Activated naive CD4-positive, alpha-beta T cell treated with anti-CD3 and anti-CD28 coated beads for 36 hours (primary cell): ENCODE measurements around the gene HES3. TPM values are rescaled to one million over a fixed set of nuclear protein-coding genes. Genes with fewer than 3 reads are reported as not detected.

Source experiments
- CTCF ChIA-PET: fragments of 350-600 bp; sonication (Branson Sonifier 250); formaldehyde crosslinking; loops from one replicate; lab custom pipeline; 2021; ENCODE audit warnings: antibody characterized with exemption; lab: Charles Lee
- DNase-seq: peaks from one replicate; pipeline ENCODE4 v3.0.0-alpha.2; 2020
- H3K27ac Mint-ChIP-seq: one replicate; pipeline ENCODE4 v1.8.0; 2021; ENCODE audit warnings: mild to moderate bottlenecking, mixed read lengths
- H3K27me3 Mint-ChIP-seq: one replicate; pipeline ENCODE4 v1.8.0; 2021; ENCODE audit warnings: low read depth, mixed read lengths
- H3K36me3 Mint-ChIP-seq: one replicate; pipeline ENCODE4 v1.8.0; 2021; ENCODE audit warnings: low read depth, mixed read lengths
- H3K4me1 Mint-ChIP-seq: one replicate; pipeline ENCODE4 v1.8.0; 2021; ENCODE audit warnings: low read depth, mixed read lengths
- H3K4me3 Mint-ChIP-seq: one replicate; pipeline ENCODE4 v1.8.0; 2021; ENCODE audit warnings: mild to moderate bottlenecking, moderate library complexity, mixed read lengths
- H3K9me3 Mint-ChIP-seq: one replicate; pipeline ENCODE4 v1.8.0; 2021; ENCODE audit warnings: mixed read lengths
- intact Hi-C: fragments of 100-400 bp; cut with micrococcal nuclease; formaldehyde crosslinking; loops from one replicate; pipeline ENCODE4 v1.15.1; 2023
- total RNA-seq, 2 experiments: library from RNA; stranded (reverse); gene quantifications; one replicate each; pipeline ENCODE4 v1.2.3, GENCODE V29; 2021

The HES3 gene
- total RNA-seq, 2 experiments from 2014 or later, result not detected

DNA sequence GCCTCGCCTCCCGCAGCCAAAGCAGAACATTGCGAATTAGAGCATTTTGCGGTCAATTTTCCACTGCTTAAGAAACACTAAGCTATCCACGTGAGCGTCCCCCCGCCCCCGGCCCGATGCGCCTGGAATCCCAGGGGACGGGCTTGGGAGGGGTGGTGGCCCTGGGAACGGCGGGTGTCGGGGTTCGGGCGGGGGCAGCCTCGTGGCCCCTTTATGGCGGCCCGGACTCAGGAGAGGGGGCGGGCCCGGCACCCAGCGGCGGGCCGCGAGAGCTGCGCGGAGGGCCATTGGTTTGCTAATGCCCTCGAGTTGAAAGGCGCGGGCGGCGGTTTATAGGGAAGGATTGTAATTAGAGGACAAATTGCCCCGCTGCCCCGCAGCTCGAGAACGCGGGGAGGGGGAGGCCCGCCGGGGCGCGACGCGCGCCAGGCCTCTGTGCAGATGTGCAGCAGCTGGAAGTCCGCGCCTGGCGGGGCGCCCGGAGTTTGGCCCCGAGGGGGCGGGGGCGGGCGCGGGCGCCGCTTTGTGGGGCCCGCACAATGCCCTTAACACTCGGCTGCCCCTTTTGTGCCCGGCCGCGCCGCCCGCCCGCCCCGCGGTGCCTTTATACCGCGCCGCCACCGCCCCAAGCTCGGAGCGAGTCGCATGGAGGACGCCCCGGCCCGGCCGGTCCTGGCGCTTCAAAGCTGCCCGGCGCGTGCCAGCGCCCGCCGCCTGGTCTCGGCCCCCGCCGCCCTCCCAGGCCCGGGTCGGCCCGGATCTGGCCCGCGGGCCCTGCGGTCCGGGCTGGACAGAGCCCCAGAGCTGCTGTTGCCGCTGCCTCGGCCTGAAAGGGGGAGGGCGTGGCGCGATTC is 1.9 kb upstream of the HES3 start:
- no peaks in the 10 kb centered on the region for H3K9me3 Mint-ChIP-seq
- peaks cover 50% of the 10 kb centered on the region for H3K27me3 Mint-ChIP-seq
- peaks cover 14% of the 10 kb centered on the region for H3K4me1 Mint-ChIP-seq
- no peak for DNase-seq
- no peaks in the 10 kb centered on the region for H3K36me3 Mint-ChIP-seq
- intact Hi-C loops, result no loop called here
- H3K27ac Mint-ChIP-seq, result no peak overlapping the region
- CTCF ChIA-PET, result interaction anchor here (0.8 to 0.9 kb wide), 2 partner anchors 34 to 280 kb away, joined by 3 to 7 read pairs; no protein-coding TSS in a partner anchor
- H3K4me3 Mint-ChIP-seq, result no peak overlapping the region

DNA sequence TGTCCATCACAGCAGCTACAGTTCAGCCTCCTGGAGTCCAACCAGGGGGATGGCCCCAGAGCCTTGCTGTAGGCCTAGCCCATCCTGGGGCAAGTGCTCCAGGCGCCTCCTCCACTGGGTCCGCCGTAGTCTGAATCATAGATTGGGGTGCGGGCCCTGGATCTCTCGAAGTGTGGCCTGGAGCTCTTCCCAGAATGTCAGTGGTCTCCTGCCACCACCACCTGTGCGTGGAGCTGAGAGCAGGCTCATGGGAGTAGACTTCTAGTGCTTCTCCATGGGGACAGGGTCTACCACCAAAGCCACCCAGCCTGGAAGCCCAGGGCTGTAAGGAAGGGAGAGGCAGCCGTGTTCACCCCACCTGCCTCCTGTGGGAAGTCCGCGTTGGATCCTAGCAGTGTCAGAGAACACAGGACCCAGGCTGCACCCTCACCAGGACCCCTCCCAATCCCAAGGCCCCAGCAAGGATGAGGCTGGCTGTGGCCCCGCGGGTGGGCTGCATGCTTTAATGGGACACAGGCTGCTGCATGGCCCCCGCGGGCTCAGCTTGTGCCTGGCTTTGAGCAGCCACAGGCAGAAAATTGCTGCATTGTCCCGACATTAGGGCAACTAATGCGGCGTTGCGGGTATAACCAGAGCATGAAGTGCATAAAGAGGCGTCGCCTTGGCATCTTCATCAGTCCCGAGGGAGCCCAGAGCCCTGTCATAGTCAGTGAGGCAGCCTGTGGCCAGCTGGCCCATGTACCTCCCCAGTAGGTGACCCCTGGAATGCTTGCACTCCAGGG is 735 bp upstream of the HES3 start:
- CTCF ChIA-PET, result interaction anchor here (0.8 kb wide), 1 partner anchor 35 kb away, joined by 3 read pairs; no protein-coding TSS in a partner anchor
- peaks cover 14% of the 10 kb centered on the region for H3K4me1 Mint-ChIP-seq
- no peaks in the 10 kb centered on the region for H3K36me3 Mint-ChIP-seq
- intact Hi-C loops, result no loop called here
- peaks cover 57% of the 10 kb centered on the region for H3K27me3 Mint-ChIP-seq
- no peak overlapping the region for H3K4me3 Mint-ChIP-seq
- DNase-seq, result no peak
- no peaks in the 10 kb centered on the region for H3K9me3 Mint-ChIP-seq
- no peak overlapping the region for H3K27ac Mint-ChIP-seq

DNA sequence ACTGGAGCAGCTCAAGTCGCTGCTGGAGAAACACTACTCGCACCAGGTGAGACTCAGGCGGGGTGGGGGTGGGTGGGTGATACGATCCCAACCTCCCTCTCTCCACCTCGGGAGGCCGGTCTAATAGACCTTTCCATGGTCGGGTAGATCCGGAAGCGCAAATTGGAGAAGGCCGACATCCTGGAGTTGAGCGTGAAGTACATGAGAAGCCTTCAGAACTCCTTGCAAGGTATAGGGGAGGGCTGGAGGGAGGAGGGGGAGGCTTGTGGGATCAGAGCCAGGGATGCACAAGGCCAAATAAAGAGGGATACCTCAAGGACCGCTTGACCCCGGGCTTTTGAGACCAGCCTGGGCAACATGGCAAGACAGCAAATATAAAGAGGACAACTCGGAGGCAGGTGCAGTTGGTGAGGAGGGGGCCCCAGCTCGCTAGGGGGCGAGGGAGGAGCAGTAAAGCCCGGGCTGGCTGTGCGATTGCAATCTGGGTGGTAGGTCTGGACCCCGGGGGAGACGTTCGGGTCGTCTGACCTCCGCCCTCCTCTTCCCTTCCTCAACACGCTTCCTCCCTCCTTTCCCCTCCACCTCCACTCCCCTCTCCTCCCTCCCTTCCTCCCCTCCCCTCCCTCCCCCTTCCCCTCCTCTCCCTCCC is 546 bp downstream of the HES3 start:
- H3K27me3 Mint-ChIP-seq, result peaks cover 54% of the 10 kb centered on the region
- DNase-seq, result no peak
- intact Hi-C loops, result loop anchor here (1.0 to 5.0 kb wide), 5 partner anchors 8 to 732 kb away; no protein-coding TSS in a partner anchor
- CTCF ChIA-PET, result interaction anchor here (0.6 to 4.1 kb wide), 6 partner anchors 45 to 158 kb away, joined by 3 to 25 read pairs (median 4); partner anchors contain the start of genes ACOT7 and RPL22
- H3K4me3 Mint-ChIP-seq, result no peak overlapping the region
- no peaks in the 10 kb centered on the region for H3K9me3 Mint-ChIP-seq
- H3K4me1 Mint-ChIP-seq, result peaks cover 14% of the 10 kb centered on the region
- H3K36me3 Mint-ChIP-seq, result no peaks in the 10 kb centered on the region
- H3K27ac Mint-ChIP-seq, result no peak overlapping the region

DNA sequence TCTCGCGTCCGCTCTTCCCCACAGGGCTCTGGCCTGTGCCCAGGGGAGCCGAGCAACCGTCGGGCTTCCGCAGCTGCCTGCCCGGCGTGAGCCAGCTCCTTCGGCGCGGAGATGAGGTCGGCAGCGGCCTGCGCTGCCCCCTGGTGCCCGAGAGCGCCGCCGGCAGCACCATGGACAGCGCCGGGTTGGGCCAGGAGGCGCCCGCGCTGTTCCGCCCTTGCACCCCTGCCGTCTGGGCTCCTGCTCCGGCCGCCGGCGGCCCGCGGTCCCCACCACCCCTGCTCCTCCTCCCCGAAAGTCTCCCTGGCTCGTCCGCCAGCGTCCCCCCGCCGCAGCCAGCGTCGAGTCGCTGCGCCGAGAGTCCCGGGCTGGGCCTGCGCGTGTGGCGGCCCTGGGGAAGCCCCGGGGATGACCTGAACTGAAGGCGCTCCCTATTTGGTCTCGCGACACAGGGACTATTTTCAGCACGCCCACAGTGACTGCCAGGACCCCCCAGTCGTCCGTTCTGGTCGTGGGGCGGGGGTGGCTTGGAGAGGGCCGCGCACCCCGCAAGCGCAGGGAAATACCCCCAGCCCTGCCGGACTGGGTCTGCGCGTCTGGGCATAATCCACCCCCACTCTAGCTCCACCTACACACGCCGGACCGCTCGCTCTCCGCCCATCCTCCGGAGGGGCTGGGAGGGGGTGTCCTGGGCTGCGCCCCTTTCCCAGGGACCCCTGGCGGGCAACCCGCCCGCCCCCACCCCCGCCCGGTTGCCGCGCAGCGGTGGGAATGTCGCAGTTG is 1.3 kb downstream of the HES3 start:
- H3K27ac Mint-ChIP-seq, result no peak overlapping the region
- peaks cover 54% of the 10 kb centered on the region for H3K27me3 Mint-ChIP-seq
- H3K4me1 Mint-ChIP-seq, result peaks cover 14% of the 10 kb centered on the region
- CTCF ChIA-PET, result interaction anchor here (0.6 to 4.2 kb wide), 15 partner anchors 9 to 194 kb away, joined by 3 to 49 read pairs (median 6); partner anchors contain the start of genes ACOT7, ICMT and RPL22
- H3K9me3 Mint-ChIP-seq, result no peaks in the 10 kb centered on the region
- H3K36me3 Mint-ChIP-seq, result no peaks in the 10 kb centered on the region
- peak; percentile 79 for DNase-seq
- H3K4me3 Mint-ChIP-seq, result no peak overlapping the region
- intact Hi-C loops, result loop anchor here (1.0 to 5.0 kb wide), 5 partner anchors 9 to 733 kb away; no protein-coding TSS in a partner anchor

DNA sequence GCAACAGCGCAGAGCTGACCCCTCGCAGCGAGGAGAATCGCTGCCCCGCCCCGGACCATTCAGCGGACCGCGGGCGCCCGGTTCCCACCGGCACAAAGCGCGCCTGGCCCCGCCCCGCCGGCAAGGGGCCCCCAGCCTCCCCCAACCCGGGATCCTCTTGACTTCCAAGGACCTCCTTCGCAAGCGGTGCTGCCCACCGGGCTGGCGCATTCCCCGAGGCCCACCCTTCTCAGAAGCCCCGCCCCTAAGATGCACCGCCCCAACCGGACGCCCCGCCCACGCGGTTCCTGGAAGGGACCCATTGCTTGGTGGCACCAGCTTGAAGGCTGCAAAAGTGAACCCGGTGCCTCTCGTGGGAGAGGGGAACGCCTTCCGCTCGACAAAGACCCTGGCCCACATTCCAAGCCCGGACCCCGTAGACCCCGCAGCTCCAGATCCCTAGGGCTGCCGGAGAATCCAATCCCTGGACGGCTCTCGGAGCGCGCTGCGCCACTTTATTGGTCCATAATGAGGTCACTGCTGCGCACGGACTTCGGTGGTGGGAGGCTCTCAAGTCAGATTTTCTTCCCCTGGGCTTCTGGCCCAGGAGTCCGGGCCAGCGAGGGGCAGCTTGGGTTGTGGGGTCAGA is 2.0 kb downstream of the HES3 start:
- CTCF ChIA-PET, result interaction anchor here (0.8 to 4.2 kb wide), 24 partner anchors 8 to 349 kb away, joined by 3 to 49 read pairs (median 5); partner anchors contain the start of genes ACOT7 and ICMT
- intact Hi-C loops, result loop anchor here (1.0 to 5.0 kb wide), 9 partner anchors 10 to 734 kb away; no protein-coding TSS in a partner anchor
- H3K27me3 Mint-ChIP-seq, result peaks cover 54% of the 10 kb centered on the region
- H3K36me3 Mint-ChIP-seq, result no peaks in the 10 kb centered on the region
- no peak overlapping the region for H3K27ac Mint-ChIP-seq
- H3K9me3 Mint-ChIP-seq, result no peaks in the 10 kb centered on the region
- H3K4me1 Mint-ChIP-seq, result peaks cover 14% of the 10 kb centered on the region
- H3K4me3 Mint-ChIP-seq, result no peak overlapping the region
- peak; percentile 59 for DNase-seq

DNA sequence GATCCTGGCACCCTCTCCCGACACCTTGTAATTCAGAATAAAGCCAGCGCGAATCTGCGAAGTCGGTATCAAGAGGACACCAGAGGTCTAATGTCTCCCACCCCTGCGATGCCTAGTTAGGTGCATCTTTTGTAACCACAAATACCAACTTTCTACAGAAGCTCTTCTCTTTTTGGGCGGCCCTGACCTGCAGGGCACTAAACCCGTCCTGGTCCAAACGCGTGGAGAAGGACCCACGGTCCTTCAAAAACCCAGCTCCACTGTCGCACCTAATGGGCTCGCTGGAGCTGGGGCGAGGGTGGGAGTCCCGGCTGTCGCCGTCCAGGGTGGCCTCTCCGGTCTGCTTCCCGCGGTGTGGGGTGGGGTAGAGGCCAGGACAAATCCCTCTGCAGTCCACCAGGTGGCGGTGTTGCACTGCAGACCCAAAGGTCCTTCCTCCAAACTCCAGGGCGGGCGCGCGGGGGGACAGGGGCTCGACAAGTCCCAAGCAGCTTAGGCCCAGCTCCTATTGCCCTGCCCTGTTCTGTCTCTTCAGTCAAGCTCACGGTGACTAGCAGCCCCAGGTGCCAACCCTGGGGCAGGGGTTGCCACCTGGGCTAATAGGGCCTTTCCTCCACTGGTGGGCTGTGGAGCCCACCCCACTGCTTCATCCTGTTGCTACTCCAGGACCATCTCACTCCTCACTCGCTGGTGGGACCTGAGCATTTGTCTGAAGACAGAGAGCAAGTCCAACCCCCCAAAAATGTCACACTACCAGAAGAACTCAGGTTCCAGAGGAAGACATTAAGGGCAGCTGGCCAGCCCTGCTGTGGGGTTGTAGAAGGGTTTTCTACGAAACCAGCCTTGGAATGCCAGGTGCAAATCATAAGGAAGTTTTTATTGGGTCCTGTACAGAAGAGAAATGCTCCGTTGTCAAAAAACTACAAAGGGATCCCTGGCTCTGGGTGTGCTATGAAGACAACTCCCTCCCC is 2.8 kb downstream of the HES3 start:
- Mint-ChIP-seq H3K27ac (no peak overlapping the region), H3K36me3 (no peaks in the 10 kb centered on the region), H3K9me3 (no peaks in the 10 kb centered on the region), H3K27me3 (peaks cover 48% of the 10 kb centered on the region), H3K4me3 (peak overlapping the region; percentile 36), H3K4me1 (peaks cover 8% of the 10 kb centered on the region)
- CTCF ChIA-PET, result interaction anchor here (0.7 to 4.2 kb wide), 30 partner anchors 8 to 348 kb away, joined by 3 to 49 read pairs (median 4); partner anchors contain the start of genes ACOT7 and ICMT
- peak; percentile 82 for DNase-seq
- intact Hi-C loops, result loop anchor here (1.0 to 5.0 kb wide), 6 partner anchors 97 to 734 kb away; no protein-coding TSS in a partner anchor

DNA sequence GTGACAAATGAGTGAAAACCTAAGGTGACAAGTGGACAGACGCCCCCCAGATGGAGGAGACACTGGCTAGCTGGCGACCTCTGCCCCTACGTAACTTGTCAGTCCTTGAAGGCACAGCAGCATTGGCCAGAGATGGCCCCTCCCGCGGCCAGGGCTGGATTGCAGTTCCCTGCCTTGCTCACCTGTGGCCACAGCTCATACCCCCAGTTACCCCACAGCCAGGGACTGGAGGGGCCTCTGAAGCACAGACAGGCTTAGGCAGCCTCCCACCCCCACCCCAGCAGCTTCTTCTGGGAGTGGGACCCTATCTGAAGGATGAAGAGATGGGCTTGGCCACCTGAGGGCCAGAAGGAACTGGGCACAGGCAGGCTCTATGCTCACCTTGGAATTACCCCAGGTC is 3.7 kb downstream of the HES3 start:
- H3K9me3 Mint-ChIP-seq, result no peaks in the 10 kb centered on the region
- intact Hi-C loops, result loop anchor here (2.0 to 5.0 kb wide), 3 partner anchors 149 to 735 kb away; no protein-coding TSS in a partner anchor
- no peak for DNase-seq
- no peak overlapping the region for H3K27ac Mint-ChIP-seq
- no peaks in the 10 kb centered on the region for H3K36me3 Mint-ChIP-seq
- H3K4me3 Mint-ChIP-seq, result no peak overlapping the region
- peaks cover 8% of the 10 kb centered on the region for H3K4me1 Mint-ChIP-seq
- CTCF ChIA-PET, result interaction anchor here (0.8 to 4.2 kb wide), 15 partner anchors 9 to 202 kb away, joined by 3 to 49 read pairs (median 8); partner anchors contain the start of genes ACOT7 and ICMT
- peaks cover 48% of the 10 kb centered on the region for H3K27me3 Mint-ChIP-seq

- H3K27ac Mint-ChIP-seq, result no peak overlapping the region
- peaks cover 8% of the 10 kb centered on the region for H3K4me1 Mint-ChIP-seq
- CTCF ChIA-PET, result interaction anchor here (1.0 to 4.2 kb wide), 9 partner anchors 9 to 191 kb away, joined by 3 to 49 read pairs (median 9); partner anchors contain the start of genes ACOT7 and ICMT
- no peaks in the 10 kb centered on the region for H3K9me3 Mint-ChIP-seq
- DNase-seq, result no peak
- no peak overlapping the region for H3K4me3 Mint-ChIP-seq
- no peaks in the 10 kb centered on the region for H3K36me3 Mint-ChIP-seq
- intact Hi-C loops, result loop anchor here (5.0 kb wide), 2 partner anchors 229 to 736 kb away; no protein-coding TSS in a partner anchor
- peaks cover 44% of the 10 kb centered on the region for H3K27me3 Mint-ChIP-seq
These were observed 4.3 kb downstream of the HES3 start for GRCh38 chr1:6248161-6248776.

GRCh38 chr1:6248932-6249738 is 5.2 kb downstream of the HES3 start:
- no peak overlapping the region for H3K27ac Mint-ChIP-seq
- no peaks in the 10 kb centered on the region for H3K36me3 Mint-ChIP-seq
- H3K4me3 Mint-ChIP-seq, result no peak overlapping the region
- H3K4me1 Mint-ChIP-seq, result peaks cover 8% of the 10 kb centered on the region
- no peak for DNase-seq
- H3K27me3 Mint-ChIP-seq, result peaks cover 37% of the 10 kb centered on the region
- intact Hi-C loops, result loop anchor here (5.0 kb wide), 2 partner anchors 228 to 737 kb away; no protein-coding TSS in a partner anchor
- no peaks in the 10 kb centered on the region for H3K9me3 Mint-ChIP-seq
- CTCF ChIA-PET, result interaction anchor here (1.0 to 4.2 kb wide), 3 partner anchors 9 to 190 kb away, joined by 3 to 49 read pairs (median 25); no protein-coding TSS in a partner anchor
